GM12872 (cell line): ENCODE data around the gene CNTNAP5.

Source experiments
- TF ChIP-seq, protein P1 (sequence below): IDR thresholded peaks from 3 replicates; pipeline ENCODE4 v1.5.1; 2011; ENCODE audit warnings: low read depth, mild to moderate bottlenecking, low read length, moderate library complexity; ENCODE audit not compliant: insufficient read depth

The CNTNAP5 gene

DNA sequence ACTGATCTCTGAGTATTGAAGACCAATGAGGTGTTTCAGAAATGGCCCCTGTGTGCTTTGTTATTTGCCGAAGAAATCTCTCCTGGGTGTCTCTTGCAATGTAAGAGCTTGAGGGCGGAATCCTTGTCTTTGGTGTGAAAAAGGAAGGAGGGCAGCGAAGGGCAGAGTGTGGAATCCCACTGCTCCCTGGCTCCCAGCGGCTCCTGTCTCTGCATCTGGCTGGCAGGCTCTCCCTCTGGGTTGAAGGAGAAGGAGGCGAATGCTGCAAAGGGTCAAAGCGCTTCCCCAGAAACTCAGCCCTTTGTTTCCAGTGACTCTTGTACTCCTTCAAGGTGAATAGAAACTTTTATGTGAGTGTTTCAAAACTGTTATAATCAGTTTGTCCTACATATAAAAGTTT, 457.5 kb downstream of the CNTNAP5 start:
- TF ChIP-seq, protein P1, sequence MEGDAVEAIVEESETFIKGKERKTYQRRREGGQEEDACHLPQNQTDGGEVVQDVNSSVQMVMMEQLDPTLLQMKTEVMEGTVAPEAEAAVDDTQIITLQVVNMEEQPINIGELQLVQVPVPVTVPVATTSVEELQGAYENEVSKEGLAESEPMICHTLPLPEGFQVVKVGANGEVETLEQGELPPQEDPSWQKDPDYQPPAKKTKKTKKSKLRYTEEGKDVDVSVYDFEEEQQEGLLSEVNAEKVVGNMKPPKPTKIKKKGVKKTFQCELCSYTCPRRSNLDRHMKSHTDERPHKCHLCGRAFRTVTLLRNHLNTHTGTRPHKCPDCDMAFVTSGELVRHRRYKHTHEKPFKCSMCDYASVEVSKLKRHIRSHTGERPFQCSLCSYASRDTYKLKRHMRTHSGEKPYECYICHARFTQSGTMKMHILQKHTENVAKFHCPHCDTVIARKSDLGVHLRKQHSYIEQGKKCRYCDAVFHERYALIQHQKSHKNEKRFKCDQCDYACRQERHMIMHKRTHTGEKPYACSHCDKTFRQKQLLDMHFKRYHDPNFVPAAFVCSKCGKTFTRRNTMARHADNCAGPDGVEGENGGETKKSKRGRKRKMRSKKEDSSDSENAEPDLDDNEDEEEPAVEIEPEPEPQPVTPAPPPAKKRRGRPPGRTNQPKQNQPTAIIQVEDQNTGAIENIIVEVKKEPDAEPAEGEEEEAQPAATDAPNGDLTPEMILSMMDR = no peak

DNA sequence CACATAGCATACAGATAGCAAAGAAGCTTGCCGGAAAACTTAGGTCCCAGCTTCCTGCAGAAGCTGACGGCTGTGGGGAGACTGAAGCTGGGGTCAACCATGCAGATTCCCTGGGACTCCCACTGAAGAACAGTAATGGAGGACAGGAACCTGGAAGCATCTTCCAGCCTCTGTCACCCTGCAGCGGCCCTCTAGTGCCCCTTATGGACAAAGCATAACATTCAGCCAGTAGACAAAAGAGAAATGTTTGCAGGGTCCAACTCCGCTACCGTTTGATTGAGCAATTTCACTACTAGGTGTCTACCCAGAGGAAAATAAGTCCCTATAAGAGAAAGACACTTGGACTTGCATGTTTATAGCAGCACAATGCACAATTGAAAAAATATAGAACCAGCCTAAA, 460.6 kb downstream of the CNTNAP5 start:
- TF ChIP-seq, protein P1 = no peak

DNA sequence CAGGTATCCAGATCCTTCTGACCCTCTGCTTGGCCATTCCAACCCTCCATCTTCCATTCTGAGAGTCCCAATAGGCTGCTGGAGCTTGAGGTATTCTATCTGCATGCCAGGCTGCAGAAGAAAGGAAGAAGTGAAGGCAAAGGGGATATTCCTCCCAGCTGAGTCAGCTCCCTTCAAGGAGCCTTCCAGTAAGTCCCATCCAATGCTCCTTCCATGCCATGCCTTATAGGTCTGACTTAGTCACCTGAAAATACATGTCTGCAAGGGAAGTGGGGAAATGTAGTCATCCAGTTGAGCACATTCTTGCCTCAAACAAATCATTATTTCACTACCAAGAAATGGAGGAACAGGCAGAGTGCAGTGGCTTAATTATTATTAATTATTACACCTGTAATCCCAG, 464.6 kb downstream of the CNTNAP5 start:
- TF ChIP-seq, protein P1 = no peak

DNA sequence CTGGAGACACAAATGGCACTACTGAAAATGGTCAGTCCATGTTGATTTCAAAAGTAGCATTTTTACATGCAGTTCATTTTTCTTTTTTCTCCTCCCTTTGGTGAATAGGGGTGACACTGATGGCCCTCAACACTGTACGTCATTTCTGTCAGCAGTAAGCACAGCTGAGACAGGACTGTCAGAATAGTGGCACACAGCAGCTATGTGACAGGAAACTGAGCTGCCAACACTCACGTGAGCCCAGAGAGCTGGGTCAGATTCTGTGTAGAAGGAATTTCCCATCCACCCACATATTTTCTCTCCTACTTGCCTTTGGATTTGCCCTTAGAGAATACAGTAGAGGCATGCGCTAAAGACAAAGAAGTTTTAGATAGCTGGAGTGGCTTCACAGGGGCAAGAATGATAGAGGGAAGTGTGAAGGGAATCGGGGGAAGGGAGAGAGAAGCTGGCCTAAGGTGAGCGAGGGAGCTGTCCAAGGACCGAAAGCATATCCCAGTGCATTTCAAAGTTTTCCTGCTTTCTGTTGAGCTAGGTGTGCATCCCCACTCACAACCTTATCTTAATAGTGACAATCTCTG, 476.6 kb downstream of the CNTNAP5 start:
- TF ChIP-seq, protein P1 = no peak

DNA sequence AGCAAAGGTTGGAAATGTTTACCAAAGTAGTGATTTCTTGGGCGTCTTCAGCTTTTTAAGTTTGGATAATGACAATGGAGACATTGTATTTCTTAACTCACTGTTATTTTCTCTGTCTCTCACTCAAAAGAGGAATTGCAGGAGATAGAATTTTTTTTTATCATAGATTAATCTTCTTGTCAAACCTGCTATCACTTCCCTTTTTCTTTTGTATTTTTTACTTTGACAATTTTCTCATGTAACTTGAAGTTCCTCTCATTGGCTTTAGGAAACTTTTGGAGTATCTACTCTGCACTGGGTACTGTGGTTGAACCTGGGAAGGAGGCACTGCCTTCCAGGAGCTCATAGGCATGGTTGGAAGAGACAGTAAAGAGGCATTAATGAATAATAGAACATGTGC, 489.1 kb downstream of the CNTNAP5 start:
- TF ChIP-seq, protein P1 = no peak

DNA sequence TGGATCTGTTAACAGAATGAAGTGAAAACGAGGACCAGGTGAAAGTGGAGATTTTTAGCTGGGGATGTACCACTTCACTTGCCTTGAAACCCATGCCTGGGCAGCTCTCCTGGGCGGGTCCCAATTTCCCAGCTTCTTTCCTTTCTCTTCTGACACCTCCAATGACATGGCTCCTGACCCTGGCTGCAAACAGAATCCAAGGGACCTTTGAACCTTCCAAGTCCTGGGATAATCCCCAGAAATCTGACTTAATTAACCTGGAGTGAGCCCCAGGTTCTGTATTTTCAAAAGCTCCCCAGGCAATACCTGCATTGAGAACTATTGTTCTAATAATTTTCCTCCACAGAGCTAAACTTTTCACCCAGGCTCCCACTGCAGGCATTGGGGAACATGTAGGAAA, 495.9 kb downstream of the CNTNAP5 start:
- TF ChIP-seq, protein P1 = no peak

DNA sequence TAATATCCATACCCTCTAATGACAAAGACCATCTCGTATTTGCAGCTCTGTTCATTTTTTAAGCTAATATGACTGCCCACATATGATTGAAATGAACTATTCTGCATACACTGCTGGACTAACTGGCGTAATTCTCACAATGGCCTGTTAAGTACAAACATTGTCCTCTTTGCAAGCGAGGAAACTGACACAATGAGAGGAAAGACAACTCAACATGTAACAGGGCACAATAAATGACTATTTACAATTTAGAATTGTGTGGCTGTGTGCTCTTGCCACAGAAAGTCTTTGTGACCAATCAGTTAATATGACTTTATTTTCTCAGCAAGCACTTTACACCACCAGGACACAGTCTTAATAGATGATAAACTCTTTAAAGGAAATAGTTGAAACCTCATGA, 498.0 kb downstream of the CNTNAP5 start:
- TF ChIP-seq, protein P1 = no peak
